ENCODE measurements around the gene STK24. TPM values are rescaled to one million over a fixed set of nuclear protein-coding genes. Genes with fewer than 3 reads are reported as not detected.

STK24 gene
- total RNA-seq, 2 donors from 2014 or later, result 35.0 to 56.7 TPM

DNA sequence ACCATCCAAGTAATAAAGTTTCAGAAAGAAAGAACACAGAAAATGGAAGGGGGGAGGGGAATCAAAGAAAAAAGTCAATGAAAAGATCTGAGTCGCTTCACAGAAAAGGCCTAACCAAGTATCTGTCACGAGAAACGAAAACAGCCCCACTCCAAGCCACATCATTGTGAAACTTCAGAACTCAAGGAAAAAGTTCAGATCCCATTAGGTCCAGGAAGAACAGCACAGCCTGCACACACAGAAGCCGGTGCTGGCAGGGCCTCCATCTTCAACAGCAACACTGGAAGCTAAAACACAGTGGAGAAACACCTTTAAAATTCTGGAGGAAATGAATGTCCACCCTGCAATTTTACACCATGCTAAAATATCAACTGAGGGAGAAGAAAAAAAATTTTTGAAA, 8.0 kb downstream of the STK24 start:
- TF ChIP-seq POLR2A (IDR thresholded peaks at IDR 0.05), result no peak
- TF ChIP-seq, protein P1, sequence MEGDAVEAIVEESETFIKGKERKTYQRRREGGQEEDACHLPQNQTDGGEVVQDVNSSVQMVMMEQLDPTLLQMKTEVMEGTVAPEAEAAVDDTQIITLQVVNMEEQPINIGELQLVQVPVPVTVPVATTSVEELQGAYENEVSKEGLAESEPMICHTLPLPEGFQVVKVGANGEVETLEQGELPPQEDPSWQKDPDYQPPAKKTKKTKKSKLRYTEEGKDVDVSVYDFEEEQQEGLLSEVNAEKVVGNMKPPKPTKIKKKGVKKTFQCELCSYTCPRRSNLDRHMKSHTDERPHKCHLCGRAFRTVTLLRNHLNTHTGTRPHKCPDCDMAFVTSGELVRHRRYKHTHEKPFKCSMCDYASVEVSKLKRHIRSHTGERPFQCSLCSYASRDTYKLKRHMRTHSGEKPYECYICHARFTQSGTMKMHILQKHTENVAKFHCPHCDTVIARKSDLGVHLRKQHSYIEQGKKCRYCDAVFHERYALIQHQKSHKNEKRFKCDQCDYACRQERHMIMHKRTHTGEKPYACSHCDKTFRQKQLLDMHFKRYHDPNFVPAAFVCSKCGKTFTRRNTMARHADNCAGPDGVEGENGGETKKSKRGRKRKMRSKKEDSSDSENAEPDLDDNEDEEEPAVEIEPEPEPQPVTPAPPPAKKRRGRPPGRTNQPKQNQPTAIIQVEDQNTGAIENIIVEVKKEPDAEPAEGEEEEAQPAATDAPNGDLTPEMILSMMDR (IDR thresholded peaks at IDR 0.05), result no peak
- intact Hi-C loops (cut with DNase I), result loop anchor here (10.0 kb wide), 1 partner anchor 74 kb away; no protein-coding TSS in a partner anchor
- no peaks in the 10 kb centered on the region for H3K27me3 ChIP-seq
- ATAC-seq, result no peak
- no peaks in the 10 kb centered on the region for H3K9me3 ChIP-seq
- WGBS, 2 donors, result 83 to 95% methylated on average over 4 of the region's 4 CpGs
- no peaks in the 10 kb centered on the region for H3K36me3 ChIP-seq (replicated peaks in 1 of 2; ENCODE audit: insufficient read depth in 1 of 2, low read depth in 2 of 2)
- peaks cover 77% of the 10 kb centered on the region for H3K4me1 ChIP-seq
- H3K4me3 ChIP-seq, result no peak overlapping the region
- DNase-seq, result no peak
- H3K27ac ChIP-seq, result peak overlapping the region in 1 of 4 donors; percentile 12

DNA sequence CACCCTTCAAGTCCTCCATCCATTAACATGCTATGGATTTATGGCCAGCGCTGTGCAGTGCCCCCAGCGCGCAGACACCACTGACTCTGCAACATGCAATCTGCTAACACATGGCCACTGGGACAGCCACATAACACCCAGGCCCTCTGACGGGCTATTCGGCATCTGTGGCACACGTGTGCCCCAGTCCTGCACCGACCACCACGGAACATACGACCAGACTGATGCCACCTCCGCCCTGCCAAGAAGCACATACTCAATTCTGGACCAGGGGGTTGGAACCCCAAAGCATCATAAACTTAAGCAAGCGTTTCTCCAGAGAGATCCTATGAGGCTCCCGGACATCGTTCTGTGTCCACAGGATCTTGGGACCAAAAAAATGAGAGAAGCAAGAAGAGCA, 9.8 kb downstream of the STK24 start:
- H3K27ac ChIP-seq, result peak overlapping the region in 1 of 4 donors; percentile 79
- H3K9me3 ChIP-seq, result no peaks in the 10 kb centered on the region
- intact Hi-C loops (cut with DNase I), result loop anchor here (10.0 kb wide), 1 partner anchor 72 kb away; no protein-coding TSS in a partner anchor
- no peak for DNase-seq
- peaks cover 70% of the 10 kb centered on the region for H3K4me1 ChIP-seq
- H3K36me3 ChIP-seq (replicated peaks in 1 of 2; ENCODE audit: insufficient read depth in 1 of 2, low read depth in 2 of 2), result no peaks in the 10 kb centered on the region
- no peak for ATAC-seq
- no peaks in the 10 kb centered on the region for H3K27me3 ChIP-seq
- WGBS, 2 donors, result 95 to 98% methylated on average over 7 to 13 of the region's 13 CpGs
- no peak for TF ChIP-seq POLR2A (IDR thresholded peaks at IDR 0.05)
- TF ChIP-seq, protein P1 (IDR thresholded peaks at IDR 0.05), result no peak
- no peak overlapping the region for H3K4me3 ChIP-seq

DNA sequence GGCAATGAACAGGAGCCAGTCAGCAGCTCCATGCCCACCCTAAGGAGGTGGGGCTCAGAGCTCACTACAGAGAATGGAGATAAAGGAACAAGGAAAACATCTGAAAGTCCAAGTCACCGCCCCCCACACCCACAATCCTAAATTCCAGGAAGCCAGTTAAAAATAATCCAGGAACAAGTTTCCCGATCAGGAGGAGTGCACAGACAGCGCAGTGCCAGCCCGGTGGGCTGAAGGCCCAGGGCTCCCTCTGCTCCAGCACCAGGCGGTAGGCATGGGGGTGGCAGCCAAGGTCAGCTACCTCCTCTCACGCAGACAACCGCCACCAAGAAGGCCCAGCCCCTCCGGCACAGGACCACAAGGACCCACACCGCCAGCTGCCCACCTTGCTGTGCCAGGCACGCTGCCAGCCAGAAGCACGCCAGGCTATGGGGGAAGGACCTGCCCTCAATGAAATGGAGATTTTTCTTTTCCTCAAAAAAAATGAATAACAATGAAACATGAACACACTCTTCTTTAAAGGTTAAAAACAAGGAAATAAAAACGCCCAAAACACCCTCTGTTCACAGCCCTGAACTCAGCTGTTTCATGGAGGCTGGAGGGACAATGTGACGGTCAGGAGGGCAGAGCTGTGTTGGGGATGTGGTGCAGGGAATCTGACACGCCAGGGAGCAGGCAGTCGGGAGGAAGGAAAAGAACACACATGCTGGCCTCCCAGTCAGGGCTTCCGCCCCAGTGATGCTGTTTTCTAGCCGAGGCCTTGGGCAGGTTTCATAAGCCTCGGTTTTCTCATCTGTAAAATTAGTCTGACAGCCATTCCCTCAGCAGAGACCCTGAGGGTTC, 11.0 kb downstream of the STK24 start:
- H3K36me3 ChIP-seq (replicated peaks in 1 of 2; ENCODE audit: insufficient read depth in 1 of 2, low read depth in 2 of 2), result no peaks in the 10 kb centered on the region
- H3K4me1 ChIP-seq, result peaks cover 58% of the 10 kb centered on the region
- H3K9me3 ChIP-seq, result no peaks in the 10 kb centered on the region
- intact Hi-C loops (cut with DNase I), result loop anchor here (10.0 kb wide), 1 partner anchor 71 kb away; no protein-coding TSS in a partner anchor
- DNase-seq (peak in 3 of 4 donors; percentile 34 to 54 (median 49)), ATAC-seq (peak; percentile 74)
- peak overlapping the region; percentile 51 to 86 (median 77) for H3K27ac ChIP-seq
- no peak overlapping the region for H3K4me3 ChIP-seq
- TF ChIP-seq, protein P1 (IDR thresholded peaks at IDR 0.05), result peak in 1 of 7 experiments; percentile 24
- peak in 2 of 3 donors; percentile 34 to 52 for TF ChIP-seq POLR2A (IDR thresholded peaks at IDR 0.05)
- no peaks in the 10 kb centered on the region for H3K27me3 ChIP-seq
- WGBS, 2 donors, result 27 to 28% methylated on average over 12 to 18 of the region's 18 CpGs

DNA sequence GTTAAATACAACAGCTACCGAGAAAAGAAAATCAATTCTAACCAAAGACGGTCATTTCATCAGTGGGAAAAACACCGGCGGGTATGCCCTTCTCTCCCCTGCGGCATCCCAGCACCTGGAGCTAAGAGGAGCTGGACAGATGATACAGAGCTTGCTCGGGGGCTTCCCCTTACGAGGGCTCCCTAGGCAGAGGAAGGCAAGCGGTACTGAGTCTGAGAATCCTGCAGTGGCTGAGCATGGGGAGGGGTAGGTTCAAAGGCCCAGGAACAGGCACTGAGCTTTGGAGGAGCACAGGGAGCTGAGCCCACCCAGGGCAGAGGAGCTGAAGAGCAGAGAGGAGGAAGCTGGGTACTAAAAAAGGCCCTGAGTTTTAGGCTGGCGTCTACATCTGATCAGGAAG, 12.7 kb downstream of the STK24 start:
- H3K36me3 ChIP-seq (replicated peaks in 1 of 2; ENCODE audit: insufficient read depth in 1 of 2, low read depth in 2 of 2), result no peaks in the 10 kb centered on the region
- peaks cover 40% of the 10 kb centered on the region for H3K4me1 ChIP-seq
- H3K27me3 ChIP-seq, result no peaks in the 10 kb centered on the region
- DNase-seq (no peak), ATAC-seq (no peak)
- intact Hi-C loops (cut with DNase I), result loop anchor here (10.0 kb wide), 1 partner anchor 69 kb away; no protein-coding TSS in a partner anchor
- no peak overlapping the region for H3K4me3 ChIP-seq
- H3K9me3 ChIP-seq, result no peaks in the 10 kb centered on the region
- no peak for TF ChIP-seq POLR2A (IDR thresholded peaks at IDR 0.05)
- TF ChIP-seq, protein P1 (IDR thresholded peaks at IDR 0.05), result no peak
- 66 to 74% methylated on average over 9 of the region's 9 CpGs for WGBS, 2 donors
- H3K27ac ChIP-seq, result peak overlapping the region in 2 of 4 donors; percentile 31 to 86
